Measurements from ENCODE around the gene GNPNAT1.

The GNPNAT1 gene

GRCh38 chr14:52791223-52792096, at the start of gene GNPNAT1:
TSS of gene GNPNAT1 (minus strand) at chr14:52791607. CDS start at chr14:52784650, 6,957 bp downstream.
- peak; percentile 71 for DNase-seq

GRCh38 chr14:52840877-52841276, 49.5 kb upstream of the GNPNAT1 start:
- no peak for DNase-seq

- DNase-seq: no peak
Measured at GRCh38 chr14:52837451-52837850, 46.0 kb upstream of the GNPNAT1 start.

- no peak for DNase-seq
Measured at GRCh38 chr14:52836063-52836462, 44.7 kb upstream of the GNPNAT1 start.

- peak; percentile 69 for DNase-seq
Measured at GRCh38 chr14:52835122-52835903, 43.9 kb upstream of the GNPNAT1 start.

GRCh38 chr14:52834440-52834842, 43.0 kb upstream of the GNPNAT1 start:
- DNase-seq: no peak

GRCh38 chr14:52833891-52834290, 42.5 kb upstream of the GNPNAT1 start:
- DNase-seq: no peak

- no peak for DNase-seq
Measured at GRCh38 chr14:52829527-52830185, 38.2 kb upstream of the GNPNAT1 start.

GRCh38 chr14:52827426-52827825, 36.0 kb upstream of the GNPNAT1 start:
- DNase-seq: no peak

- DNase-seq: no peak
Measured at GRCh38 chr14:52825085-52825484, 33.7 kb upstream of the GNPNAT1 start.

GRCh38 chr14:52824462-52824861, 33.1 kb upstream of the GNPNAT1 start:
- DNase-seq: no peak

- DNase-seq: no peak
Measured at GRCh38 chr14:52821805-52822250, 30.4 kb upstream of the GNPNAT1 start.

- no peak for DNase-seq
Measured at GRCh38 chr14:52808101-52808500, 16.7 kb upstream of the GNPNAT1 start.

- DNase-seq: no peak
Measured at GRCh38 chr14:52806115-52806514, 14.7 kb upstream of the GNPNAT1 start.

GRCh38 chr14:52802597-52802996, 11.2 kb upstream of the GNPNAT1 start:
- DNase-seq: no peak

GRCh38 chr14:52801014-52801712, 9.8 kb upstream of the GNPNAT1 start:
- no peak for DNase-seq

GRCh38 chr14:52798826-52799225, 7.4 kb upstream of the GNPNAT1 start:
- DNase-seq: no peak

- no peak for DNase-seq
Measured at GRCh38 chr14:52797653-52798052, 6.2 kb upstream of the GNPNAT1 start.

- no peak for DNase-seq
Measured at GRCh38 chr14:52793061-52793460, 1.7 kb upstream of the GNPNAT1 start.

GRCh38 chr14:52792097-52792415, 649 bp upstream of the GNPNAT1 start:
- no peak for DNase-seq

- no peak for DNase-seq
Measured at GRCh38 chr14:52790756-52791222, 618 bp downstream of the GNPNAT1 start.

GRCh38 chr14:52790011-52790755, 1.2 kb downstream of the GNPNAT1 start:
- DNase-seq: no peak
